ENCODE results near the gene SH3RF3. TPM values are rescaled to one million over a fixed set of nuclear protein-coding genes. Genes with fewer than 3 reads are reported as not detected.

The SH3RF3 gene
- total and polyA plus RNA-seq, 4 experiments from 2014 or later, result 0.26 to 2.2 (median 2.1) TPM; not detected in 1

DNA sequence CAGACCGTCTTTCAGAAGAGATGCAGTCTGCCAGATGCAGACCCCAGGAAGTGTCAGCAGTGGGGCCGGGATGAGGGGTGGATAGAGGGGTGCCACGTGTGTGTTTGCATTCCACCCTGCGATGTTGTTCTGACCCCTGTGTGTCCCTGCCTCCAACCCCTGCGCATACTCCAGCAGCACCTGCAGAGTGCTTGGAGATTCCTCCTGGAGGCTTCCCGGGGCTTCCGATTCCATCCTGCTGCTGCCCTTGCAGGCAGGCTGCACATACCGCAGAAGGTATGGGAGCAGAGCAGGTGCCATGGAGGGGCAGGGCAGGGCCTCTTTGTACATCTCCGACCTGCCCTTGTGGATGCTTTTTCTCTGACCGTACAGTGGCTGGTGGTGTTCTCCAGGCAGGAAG, 177.2 kb downstream of the SH3RF3 start:
- no peak overlapping the region for H3K27ac ChIP-seq (ENCODE audit: low read depth, low read length)
- H3K36me3 ChIP-seq (ENCODE audit: insufficient read depth, low read length), result no peaks in the 10 kb centered on the region
- Mint-ChIP-seq H3K36me3 (no peaks in the 10 kb centered on the region), H3K27ac (no peak overlapping the region), H3K27me3 (peaks cover 0 to 4% of the 10 kb centered on the region in 2 donors), H3K4me3 (no peak overlapping the region), H3K4me1 (no peaks in the 10 kb centered on the region), H3K9me3 (no peaks in the 10 kb centered on the region)
- DNase-seq, result no peak
- POLR2A ChIA-PET (ENCODE audit: partially characterized antibody), result no interaction called here
- H3K27me3 ChIP-seq (ENCODE audit: insufficient read depth, low read length), result no peaks in the 10 kb centered on the region
- H3K4me1 ChIP-seq (ENCODE audit: insufficient read depth, low read length), result no peaks in the 10 kb centered on the region
- CTCF ChIA-PET (ENCODE audit: partially characterized antibody), result no interaction called here
- no peak overlapping the region for H3K4me3 ChIP-seq (ENCODE audit: low read length in 2 of 2)
- no peaks in the 10 kb centered on the region for H3K9me3 ChIP-seq (ENCODE audit: control insufficient read depth in 1 of 2, low read length in 2 of 2)
- intact Hi-C loops (cut with micrococcal nuclease), result no loop called here

GRCh38 chr2:109311771-109312170, 182.8 kb downstream of the SH3RF3 start:
- ChIA-PET POLR2A (ENCODE audit: partially characterized antibody) (no interaction called here), CTCF (ENCODE audit: partially characterized antibody) (no interaction called here)
- intact Hi-C loops (cut with micrococcal nuclease), result loop anchor here (5.0 kb wide), 1 partner anchor 201 kb away; no protein-coding TSS in a partner anchor
- Histone ChIP-seq H3K36me3 (ENCODE audit: insufficient read depth, low read length) (no peaks in the 10 kb centered on the region), H3K4me1 (ENCODE audit: insufficient read depth, low read length) (no peaks in the 10 kb centered on the region), H3K9me3 (ENCODE audit: control insufficient read depth in 1 of 2, low read length in 2 of 2) (no peaks in the 10 kb centered on the region), H3K27ac (ENCODE audit: low read depth, low read length) (no peak overlapping the region), H3K4me3 (ENCODE audit: low read length in 2 of 2) (no peak overlapping the region), H3K27me3 (ENCODE audit: insufficient read depth, low read length) (no peaks in the 10 kb centered on the region)
- no peak for DNase-seq
- H3K9me3 Mint-ChIP-seq, result no peaks in the 10 kb centered on the region
- no peak overlapping the region for H3K27ac Mint-ChIP-seq
- H3K4me3 Mint-ChIP-seq, result no peak overlapping the region
- no peaks in the 10 kb centered on the region for H3K36me3 Mint-ChIP-seq
- no peaks in the 10 kb centered on the region for H3K4me1 Mint-ChIP-seq
- peaks cover 0 to 7% of the 10 kb centered on the region in 2 donors for H3K27me3 Mint-ChIP-seq

DNA sequence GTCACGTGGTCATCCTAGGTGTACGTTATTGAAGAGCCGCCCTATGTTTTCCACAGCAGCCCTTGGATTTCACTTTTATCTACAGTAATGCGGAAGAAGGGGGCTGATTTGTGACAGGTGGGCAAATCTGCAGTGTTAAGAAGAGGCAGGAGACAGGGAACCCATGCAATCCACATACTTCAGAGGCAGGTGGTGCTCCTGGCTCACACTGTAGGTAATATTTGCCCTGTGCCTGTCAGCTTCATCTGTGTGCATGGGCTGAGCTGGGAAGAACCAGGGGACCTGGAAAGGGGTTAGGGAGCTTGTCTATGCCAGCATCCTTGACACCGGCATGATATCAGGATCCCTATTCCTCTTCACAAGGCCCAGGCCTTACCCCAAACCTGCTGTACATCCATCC, 183.9 kb downstream of the SH3RF3 start:
- CTCF ChIA-PET (ENCODE audit: partially characterized antibody), result no interaction called here

GRCh38 chr2:109313343-109313742, 184.3 kb downstream of the SH3RF3 start:
- intact Hi-C loops (cut with micrococcal nuclease), result loop anchor here (5.0 kb wide), 1 partner anchor 199 kb away; no protein-coding TSS in a partner anchor

More for the DNA sequence above, 183.9 kb downstream of the SH3RF3 start:
- Histone ChIP-seq H3K9me3 (ENCODE audit: control insufficient read depth in 1 of 2, low read length in 2 of 2) (no peaks in the 10 kb centered on the region), H3K4me3 (ENCODE audit: low read length in 2 of 2) (no peak overlapping the region), H3K36me3 (ENCODE audit: insufficient read depth, low read length) (no peaks in the 10 kb centered on the region), H3K4me1 (ENCODE audit: insufficient read depth, low read length) (no peaks in the 10 kb centered on the region), H3K27ac (ENCODE audit: low read depth, low read length) (no peak overlapping the region), H3K27me3 (ENCODE audit: insufficient read depth, low read length) (no peaks in the 10 kb centered on the region)
- Mint-ChIP-seq H3K4me1 (no peaks in the 10 kb centered on the region), H3K36me3 (no peaks in the 10 kb centered on the region), H3K27me3 (peaks cover 0 to 7% of the 10 kb centered on the region in 2 donors), H3K27ac (no peak overlapping the region), H3K4me3 (no peak overlapping the region), H3K9me3 (no peaks in the 10 kb centered on the region)
- DNase-seq, result no peak
- POLR2A ChIA-PET (ENCODE audit: partially characterized antibody), result no interaction called here
- intact Hi-C loops (cut with micrococcal nuclease), result loop anchor here (5.0 kb wide), 1 partner anchor 199 kb away; no protein-coding TSS in a partner anchor

GRCh38 chr2:109316091-109316490, 187.1 kb downstream of the SH3RF3 start:
- no peaks in the 10 kb centered on the region for H3K9me3 Mint-ChIP-seq
- H3K4me1 ChIP-seq (ENCODE audit: insufficient read depth, low read length), result peaks cover 12% of the 10 kb centered on the region
- H3K4me3 Mint-ChIP-seq, result no peak overlapping the region
- H3K4me1 Mint-ChIP-seq, result peaks cover 4 to 17% (median 10%) of the 10 kb centered on the region in 4 donors
- H3K4me3 ChIP-seq (ENCODE audit: low read length in 2 of 2), result no peak overlapping the region
- no peaks in the 10 kb centered on the region for H3K36me3 Mint-ChIP-seq
- H3K27me3 ChIP-seq (ENCODE audit: insufficient read depth, low read length), result no peaks in the 10 kb centered on the region
- H3K36me3 ChIP-seq (ENCODE audit: insufficient read depth, low read length), result no peaks in the 10 kb centered on the region
- no peak overlapping the region for H3K27ac Mint-ChIP-seq
- ChIA-PET CTCF (ENCODE audit: partially characterized antibody) (no interaction called here), POLR2A (ENCODE audit: partially characterized antibody) (no interaction called here)
- intact Hi-C loops (cut with micrococcal nuclease), result no loop called here
- no peaks in the 10 kb centered on the region for H3K9me3 ChIP-seq (ENCODE audit: control insufficient read depth in 1 of 2, low read length in 2 of 2)
- no peak overlapping the region for H3K27ac ChIP-seq (ENCODE audit: low read depth, low read length)
- peaks cover 6 to 14% of the 10 kb centered on the region in 2 donors for H3K27me3 Mint-ChIP-seq
- DNase-seq, result no peak

More at GRCh38 chr2:109313343-109313742, 184.3 kb downstream of the SH3RF3 start:
- no peaks in the 10 kb centered on the region for H3K4me1 ChIP-seq (ENCODE audit: insufficient read depth, low read length)
- Mint-ChIP-seq H3K27ac (peak overlapping the region in 1 of 7 donors; percentile 71), H3K4me3 (no peak overlapping the region), H3K4me1 (no peaks in the 10 kb centered on the region), H3K27me3 (peaks cover 2 to 7% of the 10 kb centered on the region in 2 donors), H3K9me3 (no peaks in the 10 kb centered on the region), H3K36me3 (no peaks in the 10 kb centered on the region)
- CTCF ChIA-PET (ENCODE audit: partially characterized antibody), result no interaction called here
- H3K27ac ChIP-seq (ENCODE audit: low read depth, low read length), result no peak overlapping the region
- H3K36me3 ChIP-seq (ENCODE audit: insufficient read depth, low read length), result no peaks in the 10 kb centered on the region
- DNase-seq, result no peak
- no peak overlapping the region for H3K4me3 ChIP-seq (ENCODE audit: low read length in 2 of 2)
- POLR2A ChIA-PET (ENCODE audit: partially characterized antibody), result no interaction called here
- H3K27me3 ChIP-seq (ENCODE audit: insufficient read depth, low read length), result no peaks in the 10 kb centered on the region
- no peaks in the 10 kb centered on the region for H3K9me3 ChIP-seq (ENCODE audit: control insufficient read depth in 1 of 2, low read length in 2 of 2)

- Mint-ChIP-seq H3K36me3 (no peaks in the 10 kb centered on the region), H3K27me3 (peaks cover 6 to 14% of the 10 kb centered on the region in 2 donors), H3K9me3 (no peaks in the 10 kb centered on the region), H3K4me3 (no peak overlapping the region), H3K27ac (no peak overlapping the region), H3K4me1 (peaks cover 4 to 19% (median 11%) of the 10 kb centered on the region in 4 donors)
- peaks cover 12% of the 10 kb centered on the region for H3K4me1 ChIP-seq (ENCODE audit: insufficient read depth, low read length)
- POLR2A ChIA-PET (ENCODE audit: partially characterized antibody), result no interaction called here
- no peak overlapping the region for H3K27ac ChIP-seq (ENCODE audit: low read depth, low read length)
- no peak overlapping the region for H3K4me3 ChIP-seq (ENCODE audit: low read length in 2 of 2)
- CTCF ChIA-PET (ENCODE audit: partially characterized antibody), result no interaction called here
- intact Hi-C loops (cut with micrococcal nuclease), result no loop called here
- H3K9me3 ChIP-seq (ENCODE audit: control insufficient read depth in 1 of 2, low read length in 2 of 2), result no peaks in the 10 kb centered on the region
- no peak for DNase-seq
- H3K36me3 ChIP-seq (ENCODE audit: insufficient read depth, low read length), result no peaks in the 10 kb centered on the region
- no peaks in the 10 kb centered on the region for H3K27me3 ChIP-seq (ENCODE audit: insufficient read depth, low read length)
Measured at GRCh38 chr2:109317471-109318095, 188.6 kb downstream of the SH3RF3 start.

DNA sequence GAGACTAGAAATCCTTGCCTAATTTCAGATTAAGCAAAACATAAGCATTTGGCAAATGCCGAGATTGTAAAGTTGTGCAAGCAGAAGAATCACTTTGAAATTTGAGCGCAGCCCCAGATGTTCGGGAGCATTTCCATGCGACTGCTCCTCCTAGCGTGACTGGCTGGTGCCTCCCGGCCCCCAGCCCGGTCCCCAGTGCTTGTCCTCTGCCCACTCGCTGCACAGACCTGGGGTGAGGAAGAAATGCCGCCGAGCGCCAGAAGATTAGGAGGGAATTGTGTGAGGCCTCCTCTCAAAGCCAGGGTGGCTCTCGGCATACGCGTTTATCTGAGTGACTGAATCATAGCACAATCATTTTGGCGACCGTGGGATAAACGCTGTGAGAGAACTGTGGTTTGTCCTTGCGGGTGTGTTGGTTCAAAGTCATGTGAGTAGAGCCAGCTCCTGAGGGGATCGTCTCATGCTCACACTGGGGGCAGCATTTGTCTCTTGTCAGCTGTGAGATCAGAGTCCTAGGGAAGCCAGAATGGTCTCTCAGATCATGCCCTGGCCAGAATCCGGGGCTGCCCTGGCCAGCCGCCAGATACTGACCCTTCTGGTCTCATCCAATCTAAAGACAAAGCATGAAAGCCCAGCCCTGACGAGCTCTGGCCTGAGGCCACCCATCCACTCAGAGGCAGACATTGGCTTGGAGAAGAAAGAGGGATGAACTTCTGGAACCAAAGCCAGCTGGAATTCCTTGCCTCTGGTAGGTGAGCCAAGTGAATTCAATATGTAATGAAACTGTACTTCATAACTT, 189.3 kb downstream of the SH3RF3 start:
- Mint-ChIP-seq H3K4me3 (no peak overlapping the region), H3K27ac (no peak overlapping the region), H3K36me3 (no peaks in the 10 kb centered on the region), H3K9me3 (no peaks in the 10 kb centered on the region), H3K27me3 (peaks cover 6 to 14% of the 10 kb centered on the region in 2 donors), H3K4me1 (peaks cover 4 to 19% (median 11%) of the 10 kb centered on the region in 4 donors)
- CTCF ChIA-PET (ENCODE audit: partially characterized antibody), result interaction anchor here (1.4 kb wide), 1 partner anchor 9 kb away, joined by 3 read pairs; no protein-coding TSS in a partner anchor
- no peak for DNase-seq
- Histone ChIP-seq H3K27ac (ENCODE audit: low read depth, low read length) (no peak overlapping the region), H3K4me3 (ENCODE audit: low read length in 2 of 2) (no peak overlapping the region), H3K27me3 (ENCODE audit: insufficient read depth, low read length) (no peaks in the 10 kb centered on the region), H3K36me3 (ENCODE audit: insufficient read depth, low read length) (no peaks in the 10 kb centered on the region), H3K9me3 (ENCODE audit: control insufficient read depth in 1 of 2, low read length in 2 of 2) (no peaks in the 10 kb centered on the region), H3K4me1 (ENCODE audit: insufficient read depth, low read length) (peaks cover 12% of the 10 kb centered on the region)
- POLR2A ChIA-PET (ENCODE audit: partially characterized antibody), result no interaction called here
- intact Hi-C loops (cut with micrococcal nuclease), result no loop called here
